Mucosa of rectum (tissue), 2 donors: ENCODE results near the gene PGM5.

Experiments
- H3K27ac ChIP-seq, 2 donors: one replicate each; pipeline ENCODE4 v1.7.0; 2013; ENCODE audit warnings: inconsistent platforms in 2 of 2, low read depth in 2 of 2, low read length in 2 of 2
- H3K27me3 ChIP-seq, 2 donors: one replicate each; pipeline ENCODE4 v1.7.0; 2013; ENCODE audit warnings: low read length in 2 of 2; ENCODE audit not compliant: control insufficient read depth in 2 of 2, insufficient read depth in 2 of 2
- H3K36me3 ChIP-seq, 2 donors: one replicate each; pipeline ENCODE4 v1.7.0; 2013; ENCODE audit warnings: low read length in 2 of 2; ENCODE audit not compliant: control insufficient read depth in 2 of 2, insufficient read depth in 2 of 2
- H3K4me1 ChIP-seq, 2 donors: one replicate each; pipeline ENCODE4 v1.7.0; 2013; ENCODE audit warnings: low read length in 2 of 2, mild to moderate bottlenecking in 1 of 2; ENCODE audit not compliant: control insufficient read depth in 2 of 2, insufficient read depth in 2 of 2
- H3K4me3 ChIP-seq, 2 donors: one replicate each; pipeline ENCODE4 v1.7.0; 2013; ENCODE audit warnings: low read length in 2 of 2
- H3K9ac ChIP-seq, 2 donors: one replicate each; pipeline ENCODE4 v1.7.0; 2013; ENCODE audit warnings: low read length in 2 of 2, low read depth in 1 of 2, mild to moderate bottlenecking in 1 of 2
- H3K9me3 ChIP-seq, 2 donors: one replicate each; pipeline ENCODE4 v1.7.0; 2013; ENCODE audit warnings: low read length in 2 of 2; ENCODE audit not compliant: control insufficient read depth in 2 of 2
- donor health status: healthy.
- donor health status: Normal muscosa, but diverticular disease.

PGM5 gene

GRCh38 chr9:68431307-68431706 is 74.9 kb downstream of the PGM5 start:
- Histone ChIP-seq H3K9me3 (no peaks in the 10 kb centered on the region), H3K36me3 (no peaks in the 10 kb centered on the region), H3K27ac (peak overlapping the region in 1 of 2 donors; percentile 20), H3K27me3 (no peaks in the 10 kb centered on the region), H3K4me1 (peaks cover 0 to 3% of the 10 kb centered on the region in 2 donors), H3K9ac (no peak overlapping the region), H3K4me3 (no peak overlapping the region)

GRCh38 chr9:68433531-68434110 is 77.2 kb downstream of the PGM5 start:
- Histone ChIP-seq H3K9ac (no peak overlapping the region), H3K27ac (no peak overlapping the region)

GRCh38 chr9:68437785-68438184 is 81.4 kb downstream of the PGM5 start:
- no peaks in the 10 kb centered on the region for H3K4me1 ChIP-seq
- H3K36me3 ChIP-seq: no peaks in the 10 kb centered on the region
- H3K27ac ChIP-seq: no peak overlapping the region
- H3K27me3 ChIP-seq: no peaks in the 10 kb centered on the region
- no peak overlapping the region for H3K9ac ChIP-seq
- no peak overlapping the region for H3K4me3 ChIP-seq
- no peaks in the 10 kb centered on the region for H3K9me3 ChIP-seq

More at GRCh38 chr9:68433531-68434110, 77.2 kb downstream of the PGM5 start:
- Histone ChIP-seq H3K4me3 (no peak overlapping the region), H3K9me3 (no peaks in the 10 kb centered on the region), H3K27me3 (no peaks in the 10 kb centered on the region), H3K4me1 (no peaks in the 10 kb centered on the region), H3K36me3 (no peaks in the 10 kb centered on the region)

GRCh38 chr9:68443624-68444023 is 87.2 kb downstream of the PGM5 start:
- H3K9me3 ChIP-seq: no peaks in the 10 kb centered on the region
- no peak overlapping the region for H3K9ac ChIP-seq
- no peak overlapping the region for H3K4me3 ChIP-seq
- H3K36me3 ChIP-seq: no peaks in the 10 kb centered on the region
- no peak overlapping the region for H3K27ac ChIP-seq
- no peaks in the 10 kb centered on the region for H3K27me3 ChIP-seq
- no peaks in the 10 kb centered on the region for H3K4me1 ChIP-seq

GRCh38 chr9:68446836-68447235 is 90.4 kb downstream of the PGM5 start:
- no peak overlapping the region for H3K4me3 ChIP-seq
- no peaks in the 10 kb centered on the region for H3K9me3 ChIP-seq
- no peaks in the 10 kb centered on the region for H3K36me3 ChIP-seq
- no peak overlapping the region for H3K9ac ChIP-seq
- peak overlapping the region in 1 of 2 donors; percentile 19 for H3K27ac ChIP-seq
- H3K4me1 ChIP-seq: no peaks in the 10 kb centered on the region
- H3K27me3 ChIP-seq: no peaks in the 10 kb centered on the region

GRCh38 chr9:68447611-68448010 is 91.2 kb downstream of the PGM5 start:
- no peaks in the 10 kb centered on the region for H3K27me3 ChIP-seq
- H3K9me3 ChIP-seq: no peaks in the 10 kb centered on the region
- H3K27ac ChIP-seq: peak overlapping the region in 1 of 2 donors; percentile 19
- H3K9ac ChIP-seq: no peak overlapping the region
- H3K36me3 ChIP-seq: no peaks in the 10 kb centered on the region
- H3K4me1 ChIP-seq: no peaks in the 10 kb centered on the region
- no peak overlapping the region for H3K4me3 ChIP-seq

- H3K9ac ChIP-seq: no peak overlapping the region
- H3K9me3 ChIP-seq: no peaks in the 10 kb centered on the region
- H3K4me3 ChIP-seq: no peak overlapping the region
- H3K27ac ChIP-seq: no peak overlapping the region
- H3K27me3 ChIP-seq: no peaks in the 10 kb centered on the region
- H3K36me3 ChIP-seq: no peaks in the 10 kb centered on the region
- H3K4me1 ChIP-seq: no peaks in the 10 kb centered on the region
Measured at GRCh38 chr9:68454579-68455334, 98.3 kb downstream of the PGM5 start.

- H3K27me3 ChIP-seq: no peaks in the 10 kb centered on the region
- H3K9ac ChIP-seq: no peak overlapping the region
- H3K4me3 ChIP-seq: no peak overlapping the region
- H3K9me3 ChIP-seq: no peaks in the 10 kb centered on the region
- no peaks in the 10 kb centered on the region for H3K4me1 ChIP-seq
- H3K36me3 ChIP-seq: no peaks in the 10 kb centered on the region
- no peak overlapping the region for H3K27ac ChIP-seq
Measured at GRCh38 chr9:68455451-68455850, 99.0 kb downstream of the PGM5 start.

- Histone ChIP-seq H3K9me3 (no peaks in the 10 kb centered on the region), H3K36me3 (no peaks in the 10 kb centered on the region), H3K27ac (no peak overlapping the region), H3K4me1 (no peaks in the 10 kb centered on the region), H3K4me3 (no peak overlapping the region), H3K27me3 (no peaks in the 10 kb centered on the region), H3K9ac (no peak overlapping the region)
Measured at GRCh38 chr9:68457803-68458202, 101.4 kb downstream of the PGM5 start.

GRCh38 chr9:68458918-68459317 is 102.5 kb downstream of the PGM5 start:
- no peak overlapping the region for H3K27ac ChIP-seq
- no peaks in the 10 kb centered on the region for H3K36me3 ChIP-seq

More at GRCh38 chr9:68458918-68459317, 102.5 kb downstream of the PGM5 start:
- H3K9ac ChIP-seq: no peak overlapping the region
- no peaks in the 10 kb centered on the region for H3K27me3 ChIP-seq
- H3K4me1 ChIP-seq: no peaks in the 10 kb centered on the region
- H3K4me3 ChIP-seq: no peak overlapping the region
- H3K9me3 ChIP-seq: no peaks in the 10 kb centered on the region
